Non-pigmented ciliary epithelial cell (primary cell): Measurements from ENCODE around the gene SNW1.
A peak's percentile ranks its signal among the peaks of the same experiment; 100 is the strongest.
"Not testable (repeated sequence)": the region's sequence is repeated elsewhere in the genome, so short reads cannot be mapped to it uniquely, and the experiment has no call there.

Experiments used
- DNase-seq: peaks from one replicate; pipeline ENCODE4 v3.0.0-alpha.2; 2010; ENCODE audit warnings: low read depth

The SNW1 gene

GRCh38 chr14:77760381-77761204 is at the start of gene SNW1:
Gene SNW1 (minus strand): TSS chr14:77761156. CDS start chr14:77761127, 29 bp downstream.
- no peak for DNase-seq

DNA sequence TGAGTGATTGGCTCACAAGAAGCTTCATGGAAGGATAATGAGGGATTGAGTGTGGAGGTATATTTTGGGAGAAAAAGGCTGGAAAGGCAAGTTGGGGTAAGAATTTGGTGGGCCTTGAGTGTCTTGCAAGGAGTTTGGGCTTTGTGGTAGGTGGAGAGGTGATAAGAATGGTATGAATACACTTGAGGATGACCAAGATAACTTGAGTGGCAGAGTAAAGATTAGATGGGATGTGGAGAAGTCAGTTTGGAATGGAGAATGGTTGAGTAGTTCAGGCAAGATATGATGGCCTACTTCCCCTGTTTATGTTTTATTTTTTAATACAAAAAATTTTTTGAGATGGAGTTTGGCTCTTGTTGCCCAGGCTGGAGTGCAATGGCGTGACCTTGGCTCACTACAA is 48.1 kb upstream of the SNW1 start:
- DNase-seq, result no peak

DNA sequence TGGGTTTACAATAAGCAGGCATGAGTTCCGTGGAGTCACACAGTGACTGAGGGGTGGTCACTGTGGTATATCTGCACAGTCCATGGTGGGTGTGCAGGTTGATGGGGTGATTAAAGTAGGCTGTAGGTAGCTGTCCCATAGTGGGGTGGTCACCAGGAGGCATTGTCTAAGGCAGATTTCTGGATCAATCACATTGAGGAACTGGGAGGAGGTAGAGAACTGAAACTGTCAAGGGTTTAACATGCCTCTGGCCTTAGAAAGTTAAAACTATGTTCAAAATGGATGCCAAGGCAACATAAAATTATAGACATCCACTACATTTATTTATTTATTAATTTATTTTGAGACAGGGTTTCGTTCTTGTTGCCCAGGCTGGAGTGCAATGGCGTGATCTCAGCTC is 47.3 kb upstream of the SNW1 start:
- DNase-seq, result no peak

- no peak for DNase-seq
Observed at GRCh38 chr14:77805706-77806105, 44.8 kb upstream of the SNW1 start.

DNA sequence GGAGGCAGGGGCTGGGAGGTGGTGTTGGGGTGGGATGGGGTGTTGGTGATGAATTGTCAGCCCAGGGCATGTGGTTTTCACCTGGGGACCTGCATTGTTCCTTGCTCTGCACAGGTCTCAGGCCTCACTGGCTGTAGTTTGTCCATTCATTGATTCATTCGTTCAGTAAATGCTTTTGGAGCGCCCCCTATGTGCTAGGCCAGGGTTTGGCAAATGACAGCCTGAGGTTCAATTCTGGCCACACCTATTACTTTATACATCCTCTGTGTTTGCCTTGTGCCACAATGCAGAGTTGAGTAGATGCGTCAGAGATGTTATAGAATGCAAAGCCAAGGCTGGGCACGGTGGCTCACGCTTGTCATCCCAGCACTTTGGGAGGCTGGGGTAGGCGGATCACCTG is 43.6 kb upstream of the SNW1 start:
- DNase-seq, result no peak

- DNase-seq, result no peak
Observed at GRCh38 chr14:77800814-77801213, 39.9 kb upstream of the SNW1 start.

DNA sequence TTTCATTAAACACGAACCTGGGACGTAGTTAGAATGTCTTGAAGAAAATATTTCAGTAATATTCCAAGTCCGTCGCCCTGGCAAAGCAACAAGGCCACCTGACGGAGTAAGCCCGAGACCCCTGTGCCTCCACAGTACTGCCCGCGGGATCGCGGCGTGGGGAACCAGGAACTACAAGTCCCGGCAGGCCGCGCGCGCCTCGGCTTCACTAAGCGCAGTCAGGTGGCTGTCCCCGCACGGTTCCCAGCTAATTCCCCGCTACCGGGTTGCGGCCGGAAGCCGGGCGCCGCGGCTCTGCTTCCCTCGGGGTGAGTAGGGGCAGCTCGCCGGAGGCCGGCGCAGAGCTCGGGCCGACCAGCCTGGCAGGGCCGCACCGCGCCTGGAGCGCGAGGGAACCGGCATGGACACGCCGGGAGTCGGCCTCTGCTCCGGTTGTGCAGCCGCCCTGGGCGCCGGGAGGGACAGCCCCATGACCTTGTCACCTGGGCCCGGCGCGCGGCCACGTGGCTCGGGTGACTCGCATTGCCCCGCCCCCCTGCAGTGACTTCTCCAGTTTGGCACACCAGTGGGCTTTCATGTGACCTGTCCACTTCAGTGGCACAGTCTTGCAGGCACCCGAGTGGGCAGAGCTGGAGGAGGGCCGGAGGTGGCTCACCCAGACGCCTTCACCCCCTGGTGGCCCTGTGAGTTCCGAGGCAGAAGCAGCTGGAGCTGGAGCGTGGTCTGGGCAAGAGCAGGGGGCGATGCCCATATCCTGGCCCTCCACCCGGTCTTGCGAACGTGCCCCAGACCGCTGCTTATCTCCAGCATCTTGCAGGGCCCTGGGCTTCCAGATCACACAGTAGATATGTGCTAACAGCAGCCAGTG is 39.1 kb upstream of the SNW1 start, which contains the start of gene ADCK1:
ADCK1 (plus strand) TSS at position 247 of the 868 bp plus-strand sequence. CDS start 18,870 bp downstream, outside the sequence.
- no peak for DNase-seq

DNA sequence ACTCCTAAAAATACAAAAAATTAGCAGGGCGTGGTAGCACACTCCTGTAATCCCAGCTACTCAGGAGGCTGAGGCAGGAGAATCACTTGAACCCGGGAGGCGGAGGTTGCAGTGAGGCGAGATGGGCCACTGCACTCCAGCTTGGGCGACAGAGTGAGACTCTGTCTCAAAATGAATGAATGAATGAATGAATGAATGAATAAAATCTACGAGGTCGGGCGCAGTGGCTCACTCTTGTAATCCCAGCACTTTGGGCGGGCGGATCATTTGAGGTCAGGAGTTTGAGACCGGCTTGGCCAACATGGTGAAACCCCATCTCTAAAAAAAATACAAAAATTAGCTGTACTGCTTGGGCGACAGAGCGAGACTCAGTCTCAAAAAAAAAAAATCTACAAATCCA is 38.5 kb upstream of the SNW1 start:
- not testable (repeated sequence) for DNase-seq

DNA sequence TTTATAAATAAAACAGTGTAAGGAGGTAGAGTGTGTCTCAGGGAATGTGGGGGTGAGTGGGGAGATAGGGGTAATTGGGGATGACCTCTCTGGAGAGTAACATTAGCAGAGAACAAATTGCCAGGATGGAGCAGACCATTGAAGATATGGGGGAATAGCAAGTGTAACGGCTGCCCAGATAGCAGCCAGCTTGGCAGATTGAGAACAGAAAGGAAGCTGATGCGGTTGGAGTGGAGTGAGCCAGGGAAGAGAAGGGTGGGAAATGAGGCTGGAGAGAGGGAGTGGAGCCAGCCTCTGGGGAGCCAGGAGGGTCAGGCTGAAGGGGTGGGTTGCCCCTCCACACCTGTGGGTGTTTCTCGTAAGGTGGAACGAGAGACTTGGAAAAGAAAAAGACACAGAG is 33.4 kb upstream of the SNW1 start:
- DNase-seq, result no peak

DNA sequence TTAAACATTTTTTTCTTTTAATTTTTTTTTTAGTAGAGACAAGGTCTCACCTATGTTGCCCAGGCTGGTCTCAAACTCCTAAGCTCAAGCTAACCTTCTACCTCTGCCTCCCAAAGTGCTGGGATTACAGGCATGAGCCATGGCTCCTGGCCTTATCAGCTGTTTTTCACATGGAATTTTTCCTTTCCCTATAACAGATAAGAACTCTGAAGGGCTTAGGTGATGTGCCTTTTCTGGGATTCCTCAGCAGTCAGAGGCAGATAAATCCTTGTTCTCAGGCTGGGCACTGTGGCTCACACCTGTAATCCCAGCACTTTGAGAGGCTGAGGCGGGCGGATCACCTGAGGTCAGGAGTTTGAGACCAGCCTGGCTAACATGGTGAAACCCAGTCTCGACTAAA is 32.3 kb upstream of the SNW1 start:
- not testable (repeated sequence) for DNase-seq

- DNase-seq, result no peak
Observed at GRCh38 chr14:77791225-77791600, 30.3 kb upstream of the SNW1 start.

DNA sequence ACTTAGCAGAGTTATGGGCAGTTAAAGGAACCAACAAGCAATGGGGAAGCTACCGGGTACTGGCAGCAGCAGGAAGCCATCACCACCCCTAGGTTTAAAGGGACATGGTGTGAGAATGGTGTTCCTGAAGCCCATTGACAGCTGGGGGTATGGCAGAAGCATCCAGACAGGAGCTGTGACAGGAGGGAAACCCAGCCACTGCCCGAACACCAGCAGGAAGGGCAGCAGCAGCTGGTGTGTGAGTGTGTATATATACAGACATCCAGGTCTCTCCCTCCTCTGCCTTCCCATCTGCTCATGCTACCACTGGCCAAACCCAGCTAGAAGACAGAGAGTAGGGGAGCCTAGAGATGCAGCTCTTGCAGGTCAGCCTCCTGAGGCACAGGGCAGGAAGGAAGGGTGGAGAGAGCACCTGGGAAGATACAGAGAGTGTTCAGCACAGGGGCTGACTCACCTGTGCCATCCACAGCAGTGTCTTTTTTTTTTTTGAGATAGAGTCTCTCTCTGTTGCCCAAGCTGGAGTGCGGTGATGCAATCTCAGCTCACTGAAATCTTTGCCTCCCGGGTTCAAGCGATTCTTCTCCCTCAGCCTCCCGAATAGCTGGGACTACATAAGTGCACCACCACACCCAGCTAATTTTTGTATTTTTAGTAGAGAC is 29.7 kb upstream of the SNW1 start:
- DNase-seq, result no peak

- no peak for DNase-seq
Observed at GRCh38 chr14:77786148-77786547, 25.2 kb upstream of the SNW1 start.

- DNase-seq, result no peak
Observed at GRCh38 chr14:77782202-77782601, 21.2 kb upstream of the SNW1 start.

DNA sequence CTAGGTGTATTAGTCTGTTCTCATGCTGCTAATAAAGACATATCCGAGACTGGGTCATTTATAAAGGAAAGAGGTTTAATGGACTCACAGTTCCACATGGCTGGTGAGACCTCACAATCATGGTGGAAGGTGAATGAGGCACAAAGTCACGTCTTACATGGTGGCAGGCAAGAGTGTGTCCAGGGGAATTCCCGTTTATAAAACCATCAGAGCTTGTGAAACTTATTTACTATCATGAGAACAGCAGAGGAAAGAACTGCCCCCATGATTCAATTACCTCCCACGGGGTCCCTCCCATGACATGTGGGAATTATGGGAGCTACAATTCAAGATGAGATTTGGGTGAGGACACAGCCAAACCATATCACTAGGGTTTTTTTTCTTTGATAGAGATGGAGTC is 13.0 kb upstream of the SNW1 start:
- not testable (repeated sequence) for DNase-seq

GRCh38 chr14:77768442-77769069 is 7.6 kb upstream of the SNW1 start:
- DNase-seq, result not testable (repeated sequence)

DNA sequence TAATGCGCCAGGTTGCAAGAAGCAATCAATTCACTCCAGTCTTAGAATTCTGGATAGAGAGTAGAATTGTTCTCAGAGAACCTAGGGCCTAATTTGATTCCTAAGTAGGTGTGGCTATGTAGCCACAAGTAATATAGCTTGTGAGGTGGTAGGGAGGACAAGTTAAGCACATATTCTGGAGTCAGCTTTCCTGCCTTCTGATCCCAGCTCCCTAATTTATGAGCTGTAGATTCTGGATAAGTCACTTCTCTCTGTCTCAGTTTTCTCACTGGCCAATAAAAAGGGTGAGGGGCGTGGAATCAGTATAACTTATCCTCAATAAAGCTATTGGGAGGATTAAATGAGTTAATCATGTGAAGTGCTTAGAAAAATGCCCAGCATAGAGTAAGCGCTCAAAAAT is 3.0 kb upstream of the SNW1 start:
- no peak for DNase-seq

GRCh38 chr14:77763316-77763715 is 2.4 kb upstream of the SNW1 start:
- no peak for DNase-seq

GRCh38 chr14:77761205-77761931 is 412 bp upstream of the SNW1 start:
- peak; percentile 79 for DNase-seq

DNA sequence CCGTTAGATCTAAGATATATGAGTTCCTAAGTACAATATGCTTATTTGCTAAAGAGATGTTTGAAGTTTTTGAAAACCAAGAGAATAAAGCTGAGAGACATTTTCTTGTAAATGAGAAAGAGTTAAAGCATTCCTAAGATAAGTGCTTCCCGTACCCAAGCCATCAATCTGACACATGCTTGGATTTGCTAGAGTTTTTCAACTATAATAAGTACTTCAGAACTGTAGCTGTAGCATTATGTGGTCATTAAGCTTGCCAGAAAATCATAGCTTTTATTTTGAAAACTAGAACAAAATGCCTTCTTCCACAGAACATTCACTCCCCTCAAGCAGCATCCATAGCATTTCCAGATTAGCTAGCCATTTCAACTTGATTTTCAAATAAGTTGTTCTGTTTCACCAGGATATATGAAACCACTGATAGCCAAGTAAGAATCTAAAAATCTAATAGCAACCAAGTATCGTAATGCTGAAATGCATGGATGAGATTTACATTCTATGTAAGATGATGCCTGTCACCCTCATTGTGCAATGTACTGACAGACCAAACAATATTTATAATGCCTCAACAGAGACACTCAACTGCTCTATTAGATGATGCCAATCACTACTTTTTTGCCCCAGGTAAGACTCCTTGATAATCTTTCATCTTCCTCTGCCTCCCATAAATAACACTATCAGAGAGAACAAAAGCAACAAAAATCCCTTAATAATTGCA is 8.0 kb downstream of the SNW1 start:
- no peak for DNase-seq

DNA sequence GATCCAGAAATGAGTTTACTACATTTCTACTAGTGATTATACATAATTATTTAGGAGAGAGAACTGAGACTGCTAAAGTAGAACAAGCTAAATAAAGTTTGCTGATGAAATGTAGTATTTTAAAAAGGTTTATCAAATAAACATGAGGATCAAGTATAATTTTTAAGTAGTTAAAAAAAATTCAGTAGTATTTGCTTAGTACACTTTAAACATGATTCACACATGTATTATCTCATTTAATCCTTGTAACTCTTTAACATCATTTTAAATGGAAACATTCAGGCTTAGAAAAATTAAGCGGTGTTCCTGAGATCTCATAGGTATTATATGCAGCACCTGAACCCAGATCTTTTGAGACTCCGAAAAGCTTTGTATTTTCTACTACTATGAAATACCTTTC is 8.7 kb downstream of the SNW1 start:
- no peak for DNase-seq
